Sigmoid colon (tissue), 4 donors: Measurements from ENCODE around the gene FAM76A.
"Not testable (repeated sequence)": the region's sequence is repeated elsewhere in the genome, so short reads cannot be mapped to it uniquely, and the experiment has no call there.

Experiments
- POLR2A ChIP-seq, 2 donors: fragments of 450-650 bp; IDR thresholded peaks; one replicate each; pipeline ENCODE4 v1.6.1; 2016; ENCODE audit warnings: antibody characterized with exemption in 2 of 2, mild to moderate bottlenecking in 2 of 2, moderate library complexity in 2 of 2
- POLR2AphosphoS5 ChIP-seq, 4 donors: sonication (generic); formaldehyde crosslinking; IDR thresholded peaks; one replicate each; pipeline ENCODE4 v1.6.1; 2017; ENCODE audit warnings: antibody characterized with exemption in 4 of 4
- TF ChIP-seq, protein P1 (sequence below), 4 experiments: fragments of 450-650 bp in 3 of 4; fragments of 200-600 bp in 1 of 4; IDR thresholded peaks; one replicate each; pipeline ENCODE4 v1.5.1; 2016 to 2019; ENCODE audit warnings: antibody characterized with exemption in 4 of 4, mild to moderate bottlenecking in 3 of 4, moderate library complexity in 2 of 4

DNA sequence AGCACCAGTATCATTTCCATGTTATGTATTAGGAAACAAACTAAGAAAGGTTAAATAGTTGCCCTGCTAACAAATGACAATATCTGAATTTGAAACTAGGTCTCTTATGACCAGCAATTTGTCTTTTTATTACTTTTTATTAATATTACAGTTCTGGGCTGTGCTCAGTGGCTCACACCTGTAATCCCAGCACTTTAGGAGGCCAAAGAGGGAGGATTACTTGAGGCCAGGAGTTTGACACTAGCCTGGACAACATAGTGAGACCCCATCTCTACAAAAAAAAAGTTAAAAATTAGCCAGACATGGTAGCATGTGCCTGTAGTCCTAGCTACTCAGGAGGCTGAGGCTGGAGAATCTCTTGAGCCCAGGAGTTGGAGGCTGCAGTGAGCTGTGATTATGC is 50.5 kb downstream of the FAM76A start:
- TF ChIP-seq POLR2A, POLR2AphosphoS5 (IDR thresholded peaks at IDR 0.05): not testable (repeated sequence)
- TF ChIP-seq, protein P1, sequence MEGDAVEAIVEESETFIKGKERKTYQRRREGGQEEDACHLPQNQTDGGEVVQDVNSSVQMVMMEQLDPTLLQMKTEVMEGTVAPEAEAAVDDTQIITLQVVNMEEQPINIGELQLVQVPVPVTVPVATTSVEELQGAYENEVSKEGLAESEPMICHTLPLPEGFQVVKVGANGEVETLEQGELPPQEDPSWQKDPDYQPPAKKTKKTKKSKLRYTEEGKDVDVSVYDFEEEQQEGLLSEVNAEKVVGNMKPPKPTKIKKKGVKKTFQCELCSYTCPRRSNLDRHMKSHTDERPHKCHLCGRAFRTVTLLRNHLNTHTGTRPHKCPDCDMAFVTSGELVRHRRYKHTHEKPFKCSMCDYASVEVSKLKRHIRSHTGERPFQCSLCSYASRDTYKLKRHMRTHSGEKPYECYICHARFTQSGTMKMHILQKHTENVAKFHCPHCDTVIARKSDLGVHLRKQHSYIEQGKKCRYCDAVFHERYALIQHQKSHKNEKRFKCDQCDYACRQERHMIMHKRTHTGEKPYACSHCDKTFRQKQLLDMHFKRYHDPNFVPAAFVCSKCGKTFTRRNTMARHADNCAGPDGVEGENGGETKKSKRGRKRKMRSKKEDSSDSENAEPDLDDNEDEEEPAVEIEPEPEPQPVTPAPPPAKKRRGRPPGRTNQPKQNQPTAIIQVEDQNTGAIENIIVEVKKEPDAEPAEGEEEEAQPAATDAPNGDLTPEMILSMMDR (IDR thresholded peaks at IDR 0.05): not testable (repeated sequence)
